Measurements from ENCODE around the gene WARS2. TPM values are rescaled to one million over a fixed set of nuclear protein-coding genes. Genes with fewer than 3 reads are reported as not detected.

WARS2 gene
- total RNA-seq, 1 donor from 2014 or later, result 8.9 TPM

DNA sequence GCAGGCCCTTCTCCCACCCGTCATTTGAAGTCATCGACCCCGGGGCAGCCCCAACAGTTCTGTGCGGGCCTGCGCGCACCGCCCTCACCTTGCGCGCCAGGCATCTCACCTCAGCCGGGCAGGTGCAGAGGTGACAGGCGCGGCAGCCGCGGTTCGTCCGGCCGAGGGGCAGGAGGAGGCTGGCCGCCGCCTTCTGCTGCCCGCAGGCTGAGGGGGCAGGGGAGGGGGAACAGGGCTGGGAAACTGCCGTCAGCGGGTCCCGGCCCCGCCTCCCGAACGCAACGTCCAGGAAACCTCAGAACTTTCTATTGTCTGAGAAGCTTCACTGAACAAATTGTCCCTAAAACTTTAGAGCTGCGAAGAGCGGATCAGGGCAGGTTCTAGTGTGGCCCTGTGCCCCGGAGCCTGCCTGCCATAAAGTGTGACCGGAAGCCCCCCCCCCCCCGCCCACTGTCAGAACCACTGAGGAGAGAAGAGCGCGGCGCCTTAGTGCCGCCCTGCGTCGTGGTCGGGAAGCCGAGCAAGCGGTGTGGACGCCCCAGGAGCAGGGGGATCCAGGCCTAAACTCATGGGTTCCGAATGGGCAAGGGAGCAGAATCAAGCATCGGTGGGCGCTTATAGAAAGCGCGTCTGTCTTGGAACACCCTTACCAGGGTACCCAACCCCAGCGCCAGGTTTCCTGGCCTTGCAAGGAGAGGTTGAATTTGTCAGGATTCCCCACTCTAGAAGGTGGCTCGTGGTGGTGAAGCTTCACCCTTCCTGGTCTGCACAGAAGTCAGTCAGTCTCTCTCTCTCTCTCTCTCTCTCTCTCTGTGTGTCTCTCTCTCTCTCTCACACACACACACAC lies 139.0 kb downstream of the WARS2 start:
- H3K27ac ChIP-seq, result no peak overlapping the region
- H3K9me3 ChIP-seq, result no peaks in the 10 kb centered on the region
- H3K4me1 ChIP-seq, result peaks cover 24% of the 10 kb centered on the region
- TF ChIP-seq, protein P1, sequence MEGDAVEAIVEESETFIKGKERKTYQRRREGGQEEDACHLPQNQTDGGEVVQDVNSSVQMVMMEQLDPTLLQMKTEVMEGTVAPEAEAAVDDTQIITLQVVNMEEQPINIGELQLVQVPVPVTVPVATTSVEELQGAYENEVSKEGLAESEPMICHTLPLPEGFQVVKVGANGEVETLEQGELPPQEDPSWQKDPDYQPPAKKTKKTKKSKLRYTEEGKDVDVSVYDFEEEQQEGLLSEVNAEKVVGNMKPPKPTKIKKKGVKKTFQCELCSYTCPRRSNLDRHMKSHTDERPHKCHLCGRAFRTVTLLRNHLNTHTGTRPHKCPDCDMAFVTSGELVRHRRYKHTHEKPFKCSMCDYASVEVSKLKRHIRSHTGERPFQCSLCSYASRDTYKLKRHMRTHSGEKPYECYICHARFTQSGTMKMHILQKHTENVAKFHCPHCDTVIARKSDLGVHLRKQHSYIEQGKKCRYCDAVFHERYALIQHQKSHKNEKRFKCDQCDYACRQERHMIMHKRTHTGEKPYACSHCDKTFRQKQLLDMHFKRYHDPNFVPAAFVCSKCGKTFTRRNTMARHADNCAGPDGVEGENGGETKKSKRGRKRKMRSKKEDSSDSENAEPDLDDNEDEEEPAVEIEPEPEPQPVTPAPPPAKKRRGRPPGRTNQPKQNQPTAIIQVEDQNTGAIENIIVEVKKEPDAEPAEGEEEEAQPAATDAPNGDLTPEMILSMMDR (IDR thresholded peaks at IDR 0.05), result no peak
- H3K36me3 ChIP-seq, result no peaks in the 10 kb centered on the region
- H3K4me3 ChIP-seq, result peak overlapping the region; percentile 11
- DNase-seq (no peak), ATAC-seq (peak; percentile 29 to 56)
- intact Hi-C loops (cut with DNase I), result no loop called here
- H3K27me3 ChIP-seq (ENCODE audit: low read depth), result peaks cover 96% of the 10 kb centered on the region

DNA sequence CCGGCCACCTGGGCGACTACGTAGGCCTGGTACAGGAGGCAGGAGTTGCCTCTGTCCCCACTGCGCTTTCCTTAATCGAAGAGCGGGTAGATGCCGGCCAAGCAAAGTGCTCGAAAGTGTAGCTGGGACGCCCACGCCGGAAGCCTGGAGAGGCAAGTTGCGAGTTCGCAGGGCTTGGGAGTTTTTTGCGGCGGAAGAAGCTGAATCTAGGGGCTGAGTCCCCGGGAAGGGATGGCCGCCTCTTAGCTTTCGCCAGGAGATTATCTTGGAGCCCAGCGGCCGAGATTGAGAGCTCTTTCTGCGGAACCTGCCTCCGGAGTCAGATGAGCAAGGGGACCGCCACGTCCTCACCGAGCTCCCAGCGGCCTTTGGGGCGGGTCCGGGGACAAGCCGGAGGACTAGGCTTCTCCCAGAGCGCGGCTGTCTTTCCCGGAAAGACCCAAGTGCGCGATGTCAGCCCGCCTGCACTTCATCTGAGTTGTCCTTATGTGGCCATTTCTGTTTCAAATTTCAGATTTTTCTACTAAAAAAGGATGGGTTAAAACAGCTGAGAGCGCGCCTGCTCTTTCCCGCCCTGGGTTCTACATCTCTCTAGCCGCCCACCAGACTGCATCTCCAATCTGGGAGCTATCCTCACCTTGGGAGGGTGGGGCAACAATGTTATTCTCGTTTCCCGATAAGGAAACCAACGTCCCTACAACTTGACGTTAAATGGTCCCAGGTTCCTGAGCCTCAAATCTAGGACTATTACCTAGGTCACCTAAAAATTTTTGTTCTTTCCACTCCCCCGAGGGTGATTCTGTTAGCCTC lies 139.9 kb downstream of the WARS2 start:
- H3K27ac ChIP-seq, result no peak overlapping the region
- H3K36me3 ChIP-seq, result no peaks in the 10 kb centered on the region
- peak overlapping the region; percentile 16 for H3K4me3 ChIP-seq
- ATAC-seq, result no peak
- no peaks in the 10 kb centered on the region for H3K9me3 ChIP-seq
- peaks cover 96% of the 10 kb centered on the region for H3K27me3 ChIP-seq (ENCODE audit: low read depth)
- intact Hi-C loops (cut with DNase I), result no loop called here
- peaks cover 21% of the 10 kb centered on the region for H3K4me1 ChIP-seq
- DNase-seq, result no peak
- TF ChIP-seq, protein P1 (IDR thresholded peaks at IDR 0.05), result no peak

DNA sequence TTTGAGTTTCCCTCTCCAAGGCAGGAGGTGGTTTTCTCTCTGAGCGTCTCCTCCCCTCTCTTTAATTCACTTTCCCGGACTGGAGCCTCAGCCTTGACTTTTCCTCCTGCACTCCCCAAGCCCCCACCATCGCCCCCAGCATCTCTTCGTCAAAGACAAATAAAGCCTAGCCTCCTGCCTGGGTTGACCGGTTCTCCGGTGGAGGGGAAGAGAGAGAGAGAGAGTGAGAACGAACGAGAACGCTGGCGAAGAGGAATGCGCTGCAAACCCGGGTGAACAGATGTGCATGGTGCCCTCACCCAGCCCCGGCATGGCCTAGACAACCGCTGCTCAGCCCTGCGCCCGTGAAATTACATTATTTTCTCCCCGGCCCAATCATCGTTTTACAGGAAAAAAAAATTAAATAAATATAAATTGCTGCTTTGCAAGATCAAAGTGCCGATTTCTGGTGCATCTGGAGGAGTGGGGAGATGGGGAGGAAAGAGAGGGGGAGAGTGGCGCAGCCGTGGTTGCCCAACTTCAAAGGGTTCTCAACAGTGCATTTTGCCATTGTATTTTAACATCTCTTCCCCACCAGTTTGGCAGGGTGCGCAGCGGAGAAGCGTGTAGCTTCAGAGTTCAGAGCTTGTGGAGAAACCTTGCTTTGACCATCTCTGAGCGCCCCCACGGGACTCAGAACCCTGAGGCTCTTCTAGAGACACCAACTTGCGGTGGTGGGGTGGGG lies 140.9 kb downstream of the WARS2 start:
- Histone ChIP-seq H3K36me3 (no peaks in the 10 kb centered on the region), H3K9me3 (no peaks in the 10 kb centered on the region), H3K27ac (no peak overlapping the region), H3K4me1 (peaks cover 21% of the 10 kb centered on the region), H3K4me3 (no peak overlapping the region), H3K27me3 (ENCODE audit: low read depth) (peaks cover 96% of the 10 kb centered on the region)
- ATAC-seq (no peak), DNase-seq (no peak)
- TF ChIP-seq, protein P1 (IDR thresholded peaks at IDR 0.05), result no peak
- intact Hi-C loops (cut with DNase I), result no loop called here

DNA sequence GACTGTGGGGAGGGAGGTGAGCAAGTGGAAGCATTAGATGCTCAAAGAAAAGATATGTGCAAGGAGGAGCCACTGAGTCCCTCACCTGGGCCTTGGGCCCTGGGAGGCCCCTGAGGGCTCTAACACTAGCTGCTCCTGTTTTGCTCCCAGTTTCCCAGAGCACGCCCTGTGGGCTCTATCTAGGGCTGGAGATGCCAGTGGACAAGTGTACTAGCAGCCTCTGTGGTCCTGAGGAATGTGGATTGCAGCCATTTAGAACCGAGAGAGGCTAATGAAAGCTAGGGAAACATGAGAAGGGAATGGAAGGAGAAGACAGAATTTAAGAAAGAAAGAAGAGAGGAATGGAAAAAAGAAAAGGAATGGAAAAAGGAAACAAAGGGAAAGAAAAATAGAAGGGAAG lies 142.3 kb downstream of the WARS2 start:
- Histone ChIP-seq H3K9me3 (no peaks in the 10 kb centered on the region), H3K4me3 (no peak overlapping the region), H3K27ac (no peak overlapping the region), H3K27me3 (ENCODE audit: low read depth) (peaks cover 97% of the 10 kb centered on the region), H3K36me3 (no peaks in the 10 kb centered on the region), H3K4me1 (peaks cover 21% of the 10 kb centered on the region)
- intact Hi-C loops (cut with DNase I), result no loop called here
- TF ChIP-seq, protein P1 (IDR thresholded peaks at IDR 0.05), result no peak
- DNase-seq (no peak), ATAC-seq (no peak)

DNA sequence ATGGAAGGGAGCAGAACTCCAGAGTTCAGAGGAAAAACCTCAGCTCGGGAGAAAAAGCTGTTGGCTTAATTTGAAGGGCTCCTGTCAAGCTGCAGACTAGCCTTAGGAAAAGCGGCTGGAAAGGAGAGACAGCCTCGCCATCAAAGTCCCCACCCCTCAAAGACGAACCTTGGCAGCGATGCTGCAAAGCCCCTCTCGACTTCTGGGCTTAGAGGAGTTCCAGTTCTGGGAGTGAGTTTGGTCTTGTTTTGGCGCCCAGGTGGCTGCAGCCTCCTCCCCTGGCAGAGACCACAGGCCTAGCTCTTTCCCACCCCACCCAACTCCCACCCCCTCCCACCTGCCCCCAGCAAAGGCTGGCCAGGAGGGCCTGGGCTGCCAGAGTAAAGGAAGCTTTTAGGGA lies 143.2 kb downstream of the WARS2 start:
- no peak for ATAC-seq
- H3K4me3 ChIP-seq, result no peak overlapping the region
- H3K36me3 ChIP-seq, result no peaks in the 10 kb centered on the region
- no peak for DNase-seq
- no peak overlapping the region for H3K27ac ChIP-seq
- peaks cover 99% of the 10 kb centered on the region for H3K27me3 ChIP-seq (ENCODE audit: low read depth)
- H3K9me3 ChIP-seq, result no peaks in the 10 kb centered on the region
- H3K4me1 ChIP-seq, result peaks cover 16% of the 10 kb centered on the region
- intact Hi-C loops (cut with DNase I), result no loop called here
- TF ChIP-seq, protein P1 (IDR thresholded peaks at IDR 0.05), result no peak

Measured in lower lobe of right lung (tissue), 2 donors.